Left kidney (tissue), 2 donors: ENCODE data around the gene MAPK10. TPM values are rescaled to one million over a fixed set of nuclear protein-coding genes. Genes with fewer than 3 reads are reported as not detected.
"Not testable (repeated sequence)": the region's sequence is repeated elsewhere in the genome, so short reads cannot be mapped to it uniquely, and the experiment has no call there.

ENCODE experiments used
- DNase-seq: peaks from one replicate; pipeline ENCODE4 v3.0.0-alpha.2; 2013
- polyA plus RNA-seq: library from polyadenylated mRNA; unstranded; fragments of 120-200 nt; gene quantifications from one replicate; pipeline ENCODE4 v1.2.1, GENCODE V29; 2013; ENCODE audit not compliant: insufficient read length

MAPK10 gene
- polyA plus RNA-seq, 1 donor: 89.8 TPM

DNA sequence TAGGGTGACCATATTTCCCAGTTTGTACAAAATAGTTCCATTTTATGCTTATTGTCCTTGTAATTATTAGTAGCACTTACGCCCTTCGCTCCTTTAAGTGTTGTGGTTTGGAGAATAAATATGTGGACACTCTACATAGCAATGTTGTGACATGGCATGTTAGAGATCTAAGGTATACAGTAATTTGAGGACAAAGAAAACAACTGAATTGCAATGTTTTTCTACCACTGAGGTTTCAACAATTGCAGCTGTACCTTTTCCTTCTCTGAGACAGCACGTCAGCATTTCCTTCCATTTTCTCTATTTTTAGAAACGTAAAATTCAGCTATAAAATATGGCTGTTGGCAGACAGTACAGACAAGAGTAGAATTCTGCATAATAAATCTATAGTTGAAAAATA lies 323.1 kb downstream of the MAPK10 start:
- DNase-seq: no peak

DNA sequence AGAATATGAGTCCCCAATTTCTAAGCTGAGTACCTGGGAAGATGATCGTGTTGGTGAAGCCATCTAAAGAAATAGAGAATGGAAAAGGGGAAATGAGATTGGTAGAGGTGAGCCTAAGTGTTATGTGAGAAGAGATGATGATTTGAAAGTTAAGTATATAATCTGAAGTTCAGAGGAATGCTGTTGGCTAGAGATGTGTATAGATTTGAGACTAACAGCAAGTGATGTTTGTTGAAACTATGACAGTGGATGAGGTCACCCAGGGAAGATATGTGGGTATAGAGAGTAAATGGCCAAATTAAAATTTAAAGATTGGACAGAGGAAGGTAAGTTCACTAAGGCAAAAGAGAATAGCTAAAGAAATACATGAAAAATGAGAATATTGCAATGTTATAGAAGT lies 324.2 kb downstream of the MAPK10 start:
- no peak for DNase-seq

DNA sequence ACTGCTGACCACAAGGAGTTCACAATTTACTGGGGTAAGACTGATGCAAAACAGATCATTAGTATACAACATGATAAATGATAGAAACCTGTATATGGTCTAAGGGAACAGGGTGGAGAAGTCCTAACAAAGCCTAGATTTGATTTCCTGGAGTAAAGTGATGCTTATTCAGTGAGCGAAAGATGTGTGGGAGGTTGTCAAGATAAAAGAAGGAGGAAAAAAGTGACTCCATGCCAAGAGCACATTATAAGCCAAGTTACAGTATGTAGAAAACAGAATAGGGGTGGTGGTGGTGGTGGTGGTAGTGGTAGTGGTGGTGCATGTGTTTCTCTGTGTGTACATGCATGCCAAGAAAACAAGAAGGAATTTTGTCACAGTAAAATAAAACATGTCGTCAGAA lies 325.2 kb downstream of the MAPK10 start:
- DNase-seq: no peak

DNA sequence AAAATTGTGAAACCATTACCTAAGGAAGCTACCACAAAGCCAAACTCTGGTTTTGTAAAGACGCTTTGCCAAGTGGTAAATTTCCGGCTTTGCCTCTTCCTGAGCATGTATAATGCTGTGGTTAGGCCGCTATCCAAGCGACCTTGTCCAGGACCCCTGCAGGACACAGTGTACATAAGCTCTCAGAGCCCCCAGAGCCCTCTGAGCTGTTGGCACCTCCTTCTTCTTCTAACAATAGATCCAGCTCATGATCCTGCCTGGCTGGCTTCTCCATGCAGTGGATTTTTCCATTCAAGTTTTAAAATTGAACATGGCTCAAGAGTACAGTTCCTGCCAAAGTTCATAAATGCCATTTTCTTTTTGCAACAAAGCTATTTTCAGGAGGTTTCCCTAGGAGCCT lies 326.7 kb downstream of the MAPK10 start:
- no peak for DNase-seq

DNA sequence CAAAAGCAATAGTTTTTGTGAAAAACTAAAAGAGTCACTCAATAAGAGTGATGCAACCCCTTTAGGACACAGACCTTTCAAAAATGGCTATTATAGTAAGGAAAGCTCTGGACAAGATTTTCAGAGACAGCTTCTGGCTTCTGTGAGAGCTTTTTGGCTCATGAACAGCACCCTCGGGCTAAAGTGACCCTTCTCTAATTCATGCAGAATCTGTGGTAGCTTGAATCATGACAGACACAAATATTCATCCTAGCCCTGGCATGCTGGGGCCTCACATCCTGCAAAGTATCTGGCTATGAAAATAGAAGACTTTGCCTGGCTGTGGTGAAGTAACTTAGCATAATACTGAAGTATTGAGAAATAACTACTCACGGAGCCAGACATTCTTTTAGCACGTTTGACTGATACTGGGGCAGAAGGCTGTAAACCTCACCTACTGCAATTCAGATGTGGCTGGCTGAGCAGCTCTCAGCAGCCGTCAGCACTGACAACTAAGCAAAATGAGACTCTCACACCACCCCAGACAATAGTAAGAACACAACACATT lies 327.3 kb downstream of the MAPK10 start:
- DNase-seq: no peak

DNA sequence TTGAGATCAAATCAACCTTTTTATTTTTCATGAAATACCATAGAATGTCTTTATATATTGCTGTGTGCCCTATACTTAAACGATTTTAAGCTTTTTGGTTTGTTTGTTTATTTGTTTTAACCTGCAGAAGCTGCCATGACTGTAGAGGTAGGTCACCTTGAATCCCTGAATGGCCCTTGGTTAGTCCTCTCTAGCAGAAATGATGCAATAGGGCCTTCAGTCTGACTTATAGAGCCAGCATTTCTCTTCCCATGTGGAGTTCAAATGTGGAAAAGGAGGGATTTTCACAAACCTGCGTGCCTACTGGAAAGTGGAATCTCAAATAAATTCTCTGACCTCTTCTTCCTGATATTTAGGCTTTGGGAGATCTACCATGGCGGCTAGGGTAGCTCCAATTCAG lies 327.9 kb downstream of the MAPK10 start:
- DNase-seq: no peak

DNA sequence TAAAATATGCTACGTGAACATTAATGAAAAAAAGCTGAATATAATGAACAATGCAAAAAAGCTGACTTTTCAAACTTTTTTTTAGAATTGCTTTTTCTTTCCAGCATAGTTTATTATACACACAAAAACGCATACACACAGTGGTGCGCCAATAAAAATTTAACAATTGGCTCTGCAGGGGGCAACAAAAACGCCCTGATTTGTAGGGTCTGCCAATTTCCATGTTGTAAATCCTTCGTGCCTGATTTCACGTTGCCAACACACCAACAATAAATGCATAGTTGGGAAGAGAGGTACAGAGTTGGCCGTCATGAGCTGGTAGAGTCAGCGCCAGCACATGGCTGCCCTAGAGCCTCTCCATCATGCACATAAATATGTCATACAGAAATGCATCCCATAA lies 333.1 kb downstream of the MAPK10 start:
- DNase-seq: no peak

DNA sequence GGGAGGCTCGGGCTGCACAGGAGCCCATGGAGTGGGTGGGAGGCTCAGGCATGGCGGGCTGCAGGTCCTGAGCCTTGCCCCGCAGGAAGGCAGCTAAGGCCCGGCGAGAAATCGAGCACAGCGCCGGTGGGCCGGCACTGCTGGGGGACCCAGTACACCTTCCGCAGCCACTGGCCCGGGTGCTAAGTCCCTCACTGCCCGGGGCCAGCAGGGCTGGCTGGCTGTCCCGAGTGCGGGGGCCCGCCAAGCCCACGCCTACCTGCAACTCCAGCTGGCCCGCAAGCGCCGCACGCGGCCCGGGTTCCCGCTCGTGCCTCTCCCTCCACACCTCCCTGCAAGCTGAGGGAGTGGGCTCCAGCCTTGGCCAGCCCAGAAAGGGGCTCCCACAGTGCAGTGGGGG lies 338.2 kb downstream of the MAPK10 start:
- not testable (repeated sequence) for DNase-seq

DNA sequence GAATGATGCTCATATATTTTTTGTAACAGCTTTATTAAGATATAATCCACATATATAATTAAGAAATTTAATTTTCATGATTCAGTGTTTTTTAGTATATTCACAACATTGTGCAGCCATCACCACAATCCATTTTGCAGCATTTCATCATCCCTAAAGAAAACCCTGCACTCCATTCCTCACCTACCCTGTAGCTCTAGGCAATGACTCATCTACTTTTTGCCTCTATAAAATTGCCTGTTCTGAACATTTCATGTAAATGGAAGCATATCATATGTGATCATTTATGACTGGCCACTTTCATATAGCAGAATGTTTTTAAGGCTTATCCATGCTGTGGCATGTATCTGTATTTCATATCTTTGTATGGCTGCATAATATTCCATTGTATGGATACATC lies 339.9 kb downstream of the MAPK10 start:
- no peak for DNase-seq

DNA sequence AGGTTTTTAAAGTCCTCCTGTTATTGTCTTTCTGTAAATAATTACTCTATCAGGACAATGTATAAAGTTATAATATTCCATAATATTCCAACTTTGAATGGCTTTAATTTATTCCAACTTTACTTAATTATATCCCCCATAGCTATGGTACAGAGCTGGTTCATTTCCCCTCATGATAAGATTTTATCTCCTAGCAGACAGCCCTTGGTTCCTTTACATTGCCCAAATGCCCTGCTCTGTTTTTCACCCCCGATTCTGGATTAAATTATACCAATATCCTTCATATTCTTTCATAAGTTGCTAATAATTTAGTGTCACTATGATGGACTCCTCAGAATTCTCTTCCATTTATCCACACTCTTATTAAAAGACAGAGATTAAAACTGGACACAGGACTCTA lies 340.5 kb downstream of the MAPK10 start:
- no peak for DNase-seq

DNA sequence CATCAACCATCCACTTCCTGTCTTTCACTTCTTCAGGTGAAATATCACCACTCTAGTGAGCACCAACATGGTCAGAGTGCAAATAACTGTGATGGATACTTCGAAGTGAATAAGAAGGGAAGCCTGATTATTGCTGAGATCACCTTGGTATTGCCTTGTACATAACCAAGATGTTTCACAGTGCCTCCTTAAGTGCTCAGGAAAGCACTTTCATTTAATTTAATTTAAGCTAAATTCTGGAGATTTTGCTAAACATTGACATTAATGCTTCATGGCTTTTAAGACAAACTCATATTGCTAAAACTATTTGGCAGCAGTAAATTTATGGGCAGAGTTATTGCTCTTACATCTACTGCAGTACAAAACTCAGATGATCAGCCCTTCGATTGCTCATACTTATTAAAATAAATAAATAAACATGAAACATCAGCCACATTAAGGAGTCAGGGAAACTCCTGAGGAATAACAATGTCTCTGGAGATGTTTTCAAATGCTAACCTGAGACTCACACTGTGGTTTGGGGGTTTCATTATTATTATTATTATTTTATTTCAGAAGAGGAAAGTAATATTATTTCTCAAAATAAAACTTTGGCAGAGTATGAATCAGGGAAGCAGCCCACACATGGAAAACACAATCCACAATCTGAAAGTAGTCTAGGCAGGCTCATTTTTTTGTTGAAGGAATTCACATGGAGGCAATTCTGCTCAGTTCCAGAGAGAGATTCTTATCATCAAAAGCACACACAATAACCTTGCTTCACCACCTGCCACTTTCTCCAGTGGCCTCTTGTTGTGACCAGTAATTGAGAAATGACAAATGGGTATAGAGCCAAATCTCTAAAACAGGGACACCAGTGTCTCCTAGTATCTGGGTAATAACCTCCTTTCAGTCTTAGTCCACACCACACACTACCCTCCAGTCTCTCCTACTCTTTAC lies 344.2 kb downstream of the MAPK10 start:
- no peak for DNase-seq

DNA sequence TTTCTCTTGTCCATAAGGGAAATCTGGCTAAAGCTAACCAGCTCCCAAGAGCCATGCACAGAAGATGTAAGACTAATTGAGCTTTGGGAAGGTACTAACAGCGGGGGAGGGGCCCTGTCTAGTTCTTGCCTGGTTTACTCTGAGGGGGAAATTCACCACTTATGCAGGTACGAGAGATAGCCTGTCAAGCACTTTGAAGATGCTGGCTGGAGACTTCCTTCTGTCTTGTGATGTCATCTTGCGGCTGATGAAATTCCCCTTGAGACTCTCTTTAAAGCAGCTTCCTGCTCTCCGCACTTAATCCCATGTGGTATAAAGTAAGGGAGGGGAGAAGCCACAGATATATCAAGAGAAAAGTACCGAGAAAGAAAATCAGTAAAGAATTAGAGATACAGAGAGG lies 345.3 kb downstream of the MAPK10 start:
- DNase-seq: no peak

DNA sequence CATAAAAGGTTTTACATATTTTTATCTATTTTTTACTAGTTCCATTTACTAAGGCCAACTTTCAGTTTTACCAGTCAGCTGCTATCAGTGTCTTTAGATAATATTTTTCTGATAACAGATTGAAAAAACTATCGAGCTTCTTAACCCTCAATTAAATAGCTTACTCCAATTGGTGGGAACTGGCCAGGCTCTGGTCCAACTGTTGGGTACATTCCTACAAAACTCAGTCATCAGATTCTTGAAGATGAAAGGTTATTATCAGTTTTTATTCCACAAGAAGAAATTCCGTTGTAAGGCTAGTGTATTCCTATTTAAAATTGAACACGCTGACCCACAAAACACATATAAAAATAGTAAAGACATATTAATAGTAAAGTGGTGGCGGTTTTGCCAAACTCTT lies 346.2 kb downstream of the MAPK10 start:
- DNase-seq: no peak

DNA sequence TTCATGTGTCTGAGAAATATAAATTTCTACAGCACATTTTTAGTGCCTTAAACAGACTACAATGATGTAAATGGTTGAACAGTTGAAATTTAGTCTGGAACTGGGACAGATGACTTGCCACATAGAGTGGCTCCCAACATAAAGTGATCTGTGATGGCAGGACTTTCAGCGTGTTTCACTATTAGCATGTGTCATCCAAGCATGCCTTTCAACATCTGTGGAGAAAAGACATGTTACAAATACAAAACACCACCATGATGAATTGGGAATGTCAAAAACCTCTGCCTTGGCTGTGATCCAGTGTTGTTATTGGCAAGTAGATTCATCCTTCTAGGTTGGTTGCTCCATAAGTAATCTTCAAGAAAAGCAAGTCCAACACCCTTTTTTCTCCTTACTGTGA lies 348.7 kb downstream of the MAPK10 start:
- DNase-seq: no peak

DNA sequence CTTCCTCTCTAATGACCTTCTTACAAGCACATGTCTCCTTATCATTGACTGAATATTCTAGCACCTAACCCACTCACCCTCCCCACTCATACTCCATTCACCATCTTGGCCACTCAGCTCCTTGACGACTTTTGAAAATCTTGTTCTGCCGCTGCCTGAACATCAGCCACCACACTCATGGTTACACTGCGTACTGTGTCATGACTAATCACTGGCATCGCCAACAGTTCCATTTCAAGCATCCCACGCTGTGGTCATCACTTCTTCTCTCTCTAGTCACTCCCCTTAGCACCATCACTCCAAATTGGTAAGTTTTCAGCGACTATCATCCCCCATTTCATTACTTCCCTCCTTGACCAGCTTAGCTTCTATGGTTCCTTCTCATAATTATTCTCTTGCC lies 352.8 kb downstream of the MAPK10 start:
- DNase-seq: no peak

DNA sequence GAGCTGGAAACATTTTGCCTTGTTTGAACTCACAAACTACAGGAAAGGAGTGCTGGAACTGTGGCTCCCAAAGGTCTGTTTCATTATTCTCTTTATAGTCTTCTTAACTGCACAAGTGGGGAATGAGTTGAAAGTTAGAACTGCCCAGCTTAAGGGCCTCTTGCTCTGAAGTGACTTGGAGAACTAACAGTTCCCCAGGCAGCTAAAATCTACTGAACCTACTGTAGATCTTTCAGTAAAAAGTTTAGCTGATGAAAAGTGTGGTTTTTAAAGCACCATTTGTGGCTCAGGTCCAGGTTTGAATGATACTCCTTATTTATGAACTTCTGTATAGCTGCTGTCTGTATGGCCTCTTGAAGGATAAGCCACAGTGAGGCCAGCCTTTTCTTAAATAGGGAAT lies 353.8 kb downstream of the MAPK10 start:
- DNase-seq: no peak

DNA sequence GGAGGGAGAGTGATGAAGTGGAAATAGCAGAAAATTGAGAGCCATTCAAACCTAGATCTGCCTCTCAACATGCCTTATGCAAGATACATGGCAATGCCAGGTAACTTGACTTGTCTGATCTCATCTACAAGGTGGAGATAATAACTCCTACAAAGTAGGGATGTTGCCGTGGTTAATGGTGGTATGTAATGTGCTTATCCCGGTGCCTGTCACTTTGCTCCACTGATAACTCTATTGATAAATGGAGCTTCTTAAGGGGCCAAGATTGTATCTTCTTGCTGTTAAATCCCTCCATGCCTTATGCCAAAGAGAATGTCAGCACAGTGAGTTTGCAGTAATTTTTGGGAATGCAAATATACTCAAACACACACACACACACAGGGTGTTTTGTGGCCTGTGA lies 355.8 kb downstream of the MAPK10 start:
- DNase-seq: no peak

DNA sequence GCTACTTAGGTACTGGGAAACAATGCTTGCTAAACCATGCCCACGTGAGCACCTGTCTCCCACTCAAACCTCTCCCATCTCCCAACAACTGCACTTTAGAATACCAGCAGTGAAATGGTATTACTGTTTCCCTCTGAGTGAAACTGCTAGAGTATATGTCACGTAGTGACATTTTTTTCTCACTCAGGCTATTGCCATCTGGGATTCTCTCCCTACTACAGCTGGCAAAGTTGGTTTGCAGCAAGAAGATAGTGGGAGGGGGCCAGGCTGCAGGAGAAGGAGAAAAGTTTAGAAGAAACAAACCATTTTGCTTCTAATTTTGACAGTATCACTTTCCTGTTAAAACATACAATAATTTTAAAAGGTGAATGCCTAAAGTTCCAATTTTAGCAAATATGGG lies 358.3 kb downstream of the MAPK10 start:
- DNase-seq: no peak

DNA sequence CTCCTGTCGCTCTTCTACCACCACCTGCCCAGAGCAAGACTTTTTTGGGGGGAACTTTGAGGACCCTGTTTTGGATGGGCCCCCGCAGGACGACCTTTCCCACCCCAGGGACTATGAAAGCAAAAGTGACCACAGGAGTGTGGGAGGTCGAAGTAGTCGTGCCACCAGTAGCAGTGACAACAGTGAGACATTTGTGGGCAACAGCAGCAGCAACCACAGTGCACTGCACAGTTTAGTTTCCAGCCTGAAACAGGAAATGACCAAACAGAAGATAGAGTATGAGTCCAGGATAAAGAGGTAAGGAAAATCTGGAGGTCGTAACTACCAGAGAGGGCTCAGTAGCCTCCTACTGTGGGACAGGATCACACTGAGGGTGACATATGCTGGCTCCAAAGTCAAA lies 364.5 kb downstream of the MAPK10 start:
- no peak for DNase-seq

DNA sequence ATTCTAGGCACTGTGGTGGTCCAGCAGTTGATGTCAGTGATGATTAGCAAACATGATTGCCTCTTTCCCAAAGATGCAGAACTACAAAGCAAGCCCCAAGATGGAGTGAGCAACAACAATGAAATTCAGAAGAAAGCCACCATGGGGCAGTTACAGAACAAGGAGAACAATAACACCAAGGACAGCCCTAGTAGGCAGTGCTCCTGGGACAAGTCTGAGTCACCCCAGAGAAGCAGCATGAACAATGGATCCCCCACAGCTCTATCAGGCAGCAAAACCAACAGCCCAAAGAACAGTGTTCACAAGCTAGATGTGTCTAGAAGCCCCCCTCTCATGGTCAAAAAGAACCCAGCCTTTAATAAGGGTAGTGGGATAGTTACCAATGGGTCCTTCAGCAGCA lies 365.3 kb downstream of the MAPK10 start:
- no peak for DNase-seq

DNA sequence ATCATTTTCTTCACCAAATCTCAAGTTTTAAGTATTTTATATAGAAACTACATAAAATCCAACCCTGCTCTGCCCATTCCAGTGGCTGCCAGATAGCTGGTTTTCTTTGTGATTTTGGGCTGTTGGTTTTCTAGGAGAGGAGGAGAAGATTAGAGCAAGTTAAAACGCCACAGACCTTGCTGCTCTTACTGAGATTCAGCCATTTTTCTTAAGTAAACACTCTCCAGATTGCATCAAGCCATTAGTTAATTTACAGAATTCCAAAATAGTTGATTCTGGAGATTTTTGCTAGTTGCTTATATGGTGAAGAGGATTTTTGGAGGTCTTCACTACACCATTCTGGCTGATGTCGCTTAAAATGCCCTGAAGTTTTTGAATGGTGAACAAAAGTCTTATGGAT lies 366.2 kb downstream of the MAPK10 start:
- DNase-seq: no peak

DNA sequence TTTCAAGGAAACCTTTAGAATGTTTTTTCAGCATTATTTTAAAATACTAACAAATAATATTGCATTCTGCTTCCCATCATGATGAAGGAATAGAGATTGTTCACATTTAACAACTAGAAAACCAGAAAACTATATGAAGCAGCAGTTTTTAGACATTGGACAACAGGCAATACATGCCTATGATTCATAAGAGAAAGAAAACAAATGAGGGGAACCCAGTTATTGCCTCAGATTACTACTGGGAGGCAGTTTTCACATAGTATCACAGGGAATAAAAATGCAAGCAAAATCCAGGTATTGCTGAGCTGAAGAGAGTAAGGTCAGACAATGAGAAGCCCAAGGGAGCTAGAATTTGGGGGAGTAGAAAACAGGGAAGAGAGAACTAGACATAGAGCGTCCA lies 373.6 kb downstream of the MAPK10 start:
- no peak for DNase-seq

DNA sequence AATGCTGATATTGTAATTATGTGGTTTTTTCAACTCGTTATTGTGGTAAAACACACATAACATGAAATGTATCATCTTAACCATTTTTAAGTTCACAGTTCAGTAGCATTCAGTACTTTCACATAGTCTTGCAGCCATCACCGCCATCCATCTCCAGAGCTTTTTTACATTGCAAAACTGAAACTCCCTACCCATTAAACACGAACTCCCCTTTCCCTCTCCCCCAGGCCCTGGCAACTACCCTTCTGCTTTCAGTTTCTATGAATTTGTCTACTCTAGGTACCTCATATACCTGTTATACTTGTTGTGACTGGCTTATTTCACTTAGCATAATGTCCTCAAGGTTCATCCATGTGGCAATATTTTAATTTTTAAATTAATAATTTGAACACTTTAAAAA lies 380.6 kb downstream of the MAPK10 start:
- no peak for DNase-seq

DNA sequence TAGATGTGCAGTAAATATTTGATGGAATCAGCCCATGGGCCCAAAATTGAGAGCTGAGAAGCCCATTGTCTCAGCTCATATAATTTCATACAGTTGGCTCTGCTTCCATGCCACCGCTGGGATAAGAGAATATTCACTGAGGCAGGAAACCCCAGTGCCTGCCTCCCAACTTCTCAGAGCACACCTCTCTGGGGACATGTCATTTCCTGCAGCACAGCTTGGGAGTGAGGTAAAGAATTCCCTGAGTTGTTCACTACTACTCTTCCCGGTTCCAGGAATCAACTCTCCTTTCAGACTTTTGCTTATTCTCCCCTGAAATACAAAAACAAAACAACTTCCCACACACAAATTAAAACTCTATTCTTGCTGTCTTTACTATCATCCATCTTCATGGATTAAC lies 389.3 kb downstream of the MAPK10 start:
- DNase-seq: no peak
